AG04449 (cell line): Measurements from ENCODE around the gene MAPRE3.
A peak's percentile ranks its signal among the peaks of the same experiment; 100 is the strongest.

Experiments used
- CTCF ChIA-PET: fragments of 350-600 bp; formaldehyde crosslinking; extraction: SDS; loops from one replicate; lab custom pipeline; 2021; ENCODE audit warnings: antibody characterized with exemption; lab: Yijun Ruan, JAX
- POLR2A ChIA-PET: fragments of 400-600, 350-600 bp; formaldehyde crosslinking; extraction: SDS; loops from one replicate; lab custom pipeline; 2020; ENCODE audit warnings: antibody characterized with exemption, inconsistent platforms; lab: Yijun Ruan, JAX
- DNase-seq: peaks from one replicate; pipeline ENCODE4 v3.0.0-alpha.2; 2010; ENCODE audit warnings: low read depth, low spot score
- H3K4me3 ChIP-seq: 2 replicates; pipeline ENCODE4 v1.5.1; 2011; ENCODE audit warnings: low read depth, mild to moderate bottlenecking, control low read depth, low read length
- CTCF ChIP-seq: IDR thresholded peaks from one replicate; pipeline ENCODE4 v1.5.1; 2011; ENCODE audit warnings: mild to moderate bottlenecking, moderate library complexity, low read length, control low read depth, inconsistent platforms; ENCODE audit not compliant: insufficient read depth; ENCODE audit errors: missing control alignments

The MAPRE3 gene

DNA sequence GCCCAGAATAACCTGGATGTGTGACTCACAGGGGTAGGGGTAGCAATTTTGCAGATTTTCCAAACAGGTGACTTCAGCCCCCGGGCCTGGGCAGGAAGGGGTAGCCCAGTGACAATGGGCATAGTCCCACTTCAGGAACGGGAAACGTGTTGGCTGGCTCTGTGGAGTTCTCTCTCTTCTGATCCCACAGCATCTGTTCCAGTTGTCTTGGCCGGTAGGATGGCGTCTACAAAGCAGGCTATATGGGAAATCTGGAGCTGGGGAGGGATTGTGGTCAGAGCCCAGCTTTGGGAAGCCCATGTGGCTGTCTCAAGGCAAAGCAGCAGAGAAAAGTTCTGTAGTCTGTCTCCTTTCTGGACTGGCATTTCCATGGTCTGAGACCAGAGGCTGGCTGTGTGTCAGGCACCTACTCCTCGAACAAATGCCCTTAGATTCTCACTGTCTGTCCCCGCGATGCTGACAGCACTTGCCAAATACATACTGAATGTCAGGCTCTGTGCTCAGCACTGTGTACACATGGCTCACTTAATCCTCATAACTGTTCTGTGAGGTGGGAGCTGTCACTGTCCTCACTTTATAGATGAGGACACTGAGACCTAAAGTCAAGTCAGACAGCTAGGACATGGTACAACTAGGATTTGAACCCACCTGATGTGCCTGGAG, 44.5 kb downstream of the MAPRE3 start:
- TF ChIP-seq CTCF = no peak
- ChIA-PET POLR2A (no interaction called here), CTCF (interaction anchor here (1.0 to 18.4 kb wide), 10 partner anchors 11 to 169 kb away, joined by 4 to 663 read pairs (median 28); partner anchors contain the start of genes DPYSL5, EMILIN1 and MAPRE3)
- H3K4me3 ChIP-seq = no peak overlapping the region
- DNase-seq = no peak

DNA sequence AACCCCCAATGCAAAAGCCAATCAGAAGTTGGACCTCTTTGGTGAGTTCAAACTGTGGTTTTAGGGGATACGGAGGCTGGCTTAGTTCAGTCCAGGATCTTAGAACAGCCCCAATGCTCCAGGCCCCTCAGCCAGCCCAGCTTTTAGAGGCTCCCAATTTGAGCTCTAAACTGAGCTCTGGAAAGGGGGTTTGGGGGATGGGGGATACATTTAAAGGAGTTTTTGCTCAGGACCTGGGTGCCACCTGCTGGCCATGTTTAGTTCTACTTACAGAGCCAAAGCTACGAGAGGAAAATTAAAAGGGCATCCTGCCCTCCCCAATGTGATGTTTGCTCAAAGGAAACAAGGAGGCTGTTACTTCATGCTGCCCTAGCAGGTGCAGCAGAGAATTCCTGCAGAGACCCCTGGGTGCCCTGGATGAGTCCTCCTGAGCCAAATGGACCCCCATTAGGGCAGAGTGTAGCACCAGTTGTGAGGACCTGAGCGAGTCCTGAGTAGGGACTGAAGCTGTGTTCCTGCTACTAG, 46.4 kb downstream of the MAPRE3 start:
- CTCF ChIA-PET = interaction anchor here (0.7 to 18.4 kb wide), 36 partner anchors 10 to 229 kb away, joined by 3 to 663 read pairs (median 6); partner anchors contain the start of genes DPYSL5, EMILIN1, MAPRE3 and TMEM214
- peak; percentile 60 for TF ChIP-seq CTCF
- POLR2A ChIA-PET = interaction anchor here (0.6 to 1.1 kb wide), 2 partner anchors 11 to 34 kb away, joined by 3 read pairs; partner anchors contain the start of gene AGBL5
- no peak for DNase-seq
- no peak overlapping the region for H3K4me3 ChIP-seq

DNA sequence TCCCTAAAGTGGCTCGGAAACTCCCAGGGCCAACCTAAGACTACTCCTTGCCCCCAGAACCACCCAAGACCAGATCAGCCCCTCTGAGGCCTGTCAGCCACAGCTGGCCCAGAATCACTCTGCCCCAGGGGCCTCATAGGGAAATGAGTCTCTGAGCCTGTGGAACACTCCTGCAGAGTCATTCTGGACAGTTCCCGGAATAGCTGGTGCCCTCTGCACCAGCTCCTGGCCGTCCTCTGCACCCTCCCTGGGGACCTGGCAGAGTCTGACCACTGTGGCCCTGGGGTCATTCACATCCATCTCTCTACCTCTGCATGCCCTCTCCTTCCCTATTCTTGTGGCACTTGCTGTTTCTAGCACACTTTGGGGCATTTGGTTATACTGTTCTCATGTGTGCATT, 47.7 kb downstream of the MAPRE3 start:
- no peak for DNase-seq
- no peak overlapping the region for H3K4me3 ChIP-seq
- ChIA-PET POLR2A (no interaction called here), CTCF (interaction anchor here (0.8 to 18.4 kb wide), 15 partner anchors 8 to 172 kb away, joined by 3 to 663 read pairs (median 16); partner anchors contain the start of genes DPYSL5 and MAPRE3)
- no peak for TF ChIP-seq CTCF

DNA sequence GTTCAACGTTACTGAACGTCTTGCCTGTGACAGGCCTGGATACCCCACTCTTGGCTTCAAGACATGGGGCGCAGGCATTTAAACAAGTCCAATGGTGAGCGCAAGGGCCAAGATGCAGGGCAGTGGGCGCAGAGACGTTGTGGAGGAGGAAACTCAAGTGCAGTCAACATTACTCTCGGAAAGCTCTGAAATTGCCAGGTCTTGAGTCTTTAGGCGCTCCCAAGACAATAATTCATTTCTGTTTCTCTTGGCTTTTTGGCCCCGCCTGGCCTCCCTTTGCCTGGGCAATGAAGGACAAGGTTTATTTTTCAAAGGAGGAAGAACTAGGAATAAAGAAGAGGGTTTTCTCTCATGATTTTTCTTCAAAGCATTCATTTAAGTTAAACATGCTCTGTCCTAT, 49.0 kb downstream of the MAPRE3 start:
- CTCF ChIA-PET = interaction anchor here (1.0 to 18.4 kb wide), 5 partner anchors 7 to 173 kb away, joined by 4 to 663 read pairs (median 37); partner anchors contain the start of genes DPYSL5 and MAPRE3
- no peak for DNase-seq
- no peak overlapping the region for H3K4me3 ChIP-seq
- POLR2A ChIA-PET = no interaction called here
- TF ChIP-seq CTCF = no peak

GRCh38 chr2:27019931-27020855, 49.8 kb downstream of the MAPRE3 start:
- CTCF ChIA-PET = interaction anchor here (1.0 to 18.4 kb wide), 3 partner anchors 58 to 174 kb away, joined by 4 to 663 read pairs (median 110); partner anchors contain the start of genes DPYSL5 and MAPRE3
- H3K4me3 ChIP-seq = no peak overlapping the region
- DNase-seq = no peak
- POLR2A ChIA-PET = no interaction called here
- no peak for TF ChIP-seq CTCF
